Stomach smooth muscle (tissue), 2 donors: ENCODE results near the gene SPIRE2.

ENCODE experiments used
- H3K27ac ChIP-seq: one replicate; pipeline ENCODE4 v1.7.0; 2013; ENCODE audit warnings: mild to moderate bottlenecking, low read length, inconsistent platforms
- H3K27me3 ChIP-seq, 2 donors: one replicate each; pipeline ENCODE4 v1.7.0; 2013; ENCODE audit warnings: low read length in 2 of 2; ENCODE audit not compliant: insufficient read depth in 2 of 2, control insufficient read depth in 1 of 2
- H3K36me3 ChIP-seq, 2 donors: one replicate each; pipeline ENCODE4 v1.7.0; 2013; ENCODE audit warnings: low read length in 2 of 2; ENCODE audit not compliant: control insufficient read depth in 2 of 2, insufficient read depth in 2 of 2
- H3K4me1 ChIP-seq: one replicate; pipeline ENCODE4 v1.7.0; 2013; ENCODE audit warnings: low read length; ENCODE audit not compliant: control insufficient read depth, insufficient read depth
- H3K4me3 ChIP-seq, 2 donors: one replicate each; pipeline ENCODE4 v1.7.0; 2013; ENCODE audit warnings: low read length in 2 of 2
- H3K9ac ChIP-seq, 2 donors: one replicate each; pipeline ENCODE4 v1.7.0; 2013; ENCODE audit warnings: low read length in 2 of 2, mild to moderate bottlenecking in 1 of 2
- H3K9me3 ChIP-seq, 2 donors: one replicate each; pipeline ENCODE4 v1.7.0; 2013; ENCODE audit warnings: low read length in 2 of 2; ENCODE audit not compliant: control insufficient read depth in 2 of 2
- donor health status: healthy.
- donor health status: Pancreatic carcinoma.

Gene SPIRE2

DNA sequence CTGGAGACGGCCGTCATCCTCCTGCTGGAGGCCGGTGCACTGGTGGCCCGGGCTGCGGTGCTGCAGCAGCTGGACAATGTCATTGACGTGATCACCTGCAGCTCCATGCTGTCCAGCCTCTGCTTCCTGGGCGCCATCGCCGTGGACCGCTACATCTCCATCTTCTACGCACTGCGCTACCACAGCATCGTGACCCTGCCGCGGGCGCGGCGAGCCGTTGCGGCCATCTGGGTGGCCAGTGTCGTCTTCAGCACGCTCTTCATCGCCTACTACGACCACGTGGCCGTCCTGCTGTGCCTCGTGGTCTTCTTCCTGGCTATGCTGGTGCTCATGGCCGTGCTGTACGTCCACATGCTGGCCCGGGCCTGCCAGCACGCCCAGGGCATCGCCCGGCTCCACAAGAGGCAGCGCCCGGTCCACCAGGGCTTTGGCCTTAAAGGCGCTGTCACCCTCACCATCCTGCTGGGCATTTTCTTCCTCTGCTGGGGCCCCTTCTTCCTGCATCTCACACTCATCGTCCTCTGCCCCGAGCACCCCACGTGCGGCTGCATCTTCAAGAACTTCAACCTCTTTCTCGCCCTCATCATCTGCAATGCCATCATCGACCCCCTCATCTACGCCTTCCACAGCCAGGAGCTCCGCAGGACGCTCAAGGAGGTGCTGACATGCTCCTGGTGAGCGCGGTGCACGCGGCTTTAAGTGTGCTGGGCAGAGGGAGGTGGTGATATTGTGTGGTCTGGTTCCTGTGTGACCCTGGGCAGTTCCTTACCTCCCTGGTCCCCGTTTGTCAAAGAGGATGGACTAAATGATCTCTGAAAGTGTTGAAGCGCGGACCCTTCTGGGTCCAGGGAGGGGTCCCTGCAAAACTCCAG lies 91.5 kb downstream of the SPIRE2 start:
- H3K27ac ChIP-seq, result no peak overlapping the region
- H3K36me3 ChIP-seq, result no peaks in the 10 kb centered on the region
- no peaks in the 10 kb centered on the region for H3K9me3 ChIP-seq
- H3K4me3 ChIP-seq, result no peak overlapping the region
- no peak overlapping the region for H3K9ac ChIP-seq
- peaks cover 46% of the 10 kb centered on the region for H3K4me1 ChIP-seq
- peaks cover 14 to 50% of the 10 kb centered on the region in 2 donors for H3K27me3 ChIP-seq

GRCh38 chr16:89920723-89921122 lies 92.4 kb downstream of the SPIRE2 start:
- no peak overlapping the region for H3K4me3 ChIP-seq
- no peak overlapping the region for H3K9ac ChIP-seq
- H3K4me1 ChIP-seq, result peaks cover 49% of the 10 kb centered on the region
- no peaks in the 10 kb centered on the region for H3K9me3 ChIP-seq
- H3K27me3 ChIP-seq, result peaks cover 18 to 58% of the 10 kb centered on the region in 2 donors
- no peaks in the 10 kb centered on the region for H3K36me3 ChIP-seq
- H3K27ac ChIP-seq, result no peak overlapping the region
